K562 treated with DMSO at 1 percent for 4 hours (cell line): ENCODE measurements around the gene PIP5K1A. TPM values are rescaled to one million over a fixed set of nuclear protein-coding genes. Genes with fewer than 3 reads are reported as not detected.

Source experiments
- total RNA-seq: library from RNA; unstranded; fragments of 300-600 nt; gene quantifications from 2 replicates; pipeline ENCODE4 v1.2.3, GENCODE V29; 2022; ENCODE audit not compliant: insufficient read depth

Gene PIP5K1A
- total RNA-seq: 17.1 and 23.3 TPM in 2 replicates

GRCh38 chr1:151198254-151199127 is at the start of gene PIP5K1A:
TSS of gene PIP5K1A (plus strand) at chr1:151198552. CDS start at chr1:151198997, 445 bp downstream.

DNA sequence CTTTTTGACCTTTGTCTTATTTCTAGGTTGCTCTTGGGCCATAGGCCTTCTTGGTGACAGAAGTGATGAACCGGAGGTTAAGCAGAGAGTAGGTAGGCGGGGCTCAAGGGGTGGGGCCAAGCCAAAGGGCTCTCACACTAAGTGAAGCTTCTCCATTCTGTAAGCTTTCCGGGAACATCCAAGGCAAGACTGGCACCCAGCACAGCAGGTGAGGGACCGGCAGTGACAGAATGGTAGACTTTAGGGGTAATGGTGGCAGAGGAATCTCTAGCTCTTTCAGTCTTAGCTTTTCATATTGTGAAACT is 41.9 kb upstream of the PIP5K1A start, which contains the start of gene TNFAIP8L2:
TSS of gene TNFAIP8L2 (plus strand) at position 135 of the 305 bp plus-strand sequence. CDS start 2,049 bp downstream, outside the sequence.

DNA sequence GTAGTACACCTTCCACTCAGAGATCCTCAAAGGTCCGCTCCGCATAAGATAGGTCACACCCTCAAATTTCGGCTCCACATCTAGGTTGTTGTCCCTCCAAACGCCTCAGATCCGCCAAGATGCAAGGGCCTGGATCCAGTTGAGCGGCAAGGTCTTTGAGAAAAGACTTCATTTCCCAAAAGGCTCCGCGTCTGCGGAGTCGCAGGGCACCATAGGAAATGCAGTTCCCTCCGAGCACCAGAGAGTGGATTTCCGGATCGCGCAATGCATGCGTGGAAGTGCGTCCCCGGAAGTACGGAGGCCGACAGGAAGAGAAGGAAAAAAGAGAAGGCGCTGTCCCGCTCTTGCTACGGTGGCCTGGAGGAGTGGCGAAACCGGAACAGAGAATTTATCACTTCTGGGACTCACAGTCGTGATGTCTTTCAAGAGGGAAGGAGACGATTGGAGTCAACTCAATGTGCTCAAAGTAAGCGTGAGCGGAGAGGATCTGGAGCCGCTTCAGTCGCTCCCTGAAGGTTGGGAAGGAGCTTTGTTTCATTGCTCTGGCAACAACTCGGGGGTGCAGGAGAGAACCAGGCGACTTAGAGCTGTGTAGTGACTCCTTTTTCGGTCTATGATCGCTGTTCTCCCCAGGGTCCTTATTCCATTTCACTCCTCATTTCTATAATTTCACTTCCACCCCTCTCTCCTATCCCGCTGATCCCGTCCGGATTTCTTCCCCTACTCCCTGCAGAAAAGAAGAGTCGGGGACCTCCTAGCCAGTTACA is 32.4 kb upstream of the PIP5K1A start, which contains the start of the genes LYSMD1 and SCNM1:
TSS of gene LYSMD1 (minus strand) at position 165 of the 767 bp plus-strand sequence. CDS start 644 bp downstream, outside the sequence.
TSS of gene SCNM1 (plus strand) at position 407 of the 767 bp plus-strand sequence. CDS start at position 416, 9 bp downstream.

GRCh38 chr1:151175863-151176262 is 22.5 kb upstream of the PIP5K1A start, which contains the start of gene TMOD4:
TSS of gene TMOD4 (minus strand) at chr1:151175981. CDS start at chr1:151174875, 1,106 bp downstream.

DNA sequence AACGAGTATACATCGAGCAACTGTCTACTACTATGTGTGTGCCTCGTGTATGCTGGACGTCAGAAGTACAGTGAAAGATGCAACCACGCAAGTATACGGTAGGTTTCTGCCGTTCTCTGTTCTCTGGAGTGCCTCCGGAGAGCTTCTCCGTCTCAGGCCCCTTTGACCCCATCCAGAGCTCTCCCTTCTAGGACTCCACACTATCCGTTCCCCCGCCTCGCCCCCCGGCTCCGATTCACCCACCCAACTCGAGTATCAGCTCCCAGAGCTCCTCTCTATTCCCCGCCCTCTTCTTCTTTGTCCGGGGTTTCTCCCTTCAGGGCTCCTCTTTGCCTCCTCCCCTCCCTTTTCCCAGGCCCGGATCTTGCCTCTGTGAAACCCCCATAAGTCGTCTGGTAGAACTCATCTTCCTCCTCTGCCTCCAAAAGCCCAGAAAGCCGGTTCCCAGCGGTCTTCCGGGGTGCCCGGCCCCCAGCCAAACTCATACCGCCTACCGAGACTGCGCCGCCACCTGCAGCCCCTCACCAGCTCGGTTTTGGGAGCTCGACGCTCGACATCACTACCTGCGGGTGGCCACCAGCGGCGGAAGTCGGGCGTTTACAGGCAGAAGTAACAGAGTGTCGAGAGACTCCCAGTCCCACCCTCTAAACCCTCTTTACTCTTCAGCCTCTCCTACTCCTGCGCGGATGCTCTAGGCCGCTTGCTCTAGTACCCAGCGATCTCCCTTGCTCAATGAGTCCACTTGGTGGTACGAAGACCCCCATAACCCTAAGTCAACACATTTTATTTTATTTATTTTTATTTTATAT is 8.5 kb upstream of the PIP5K1A start, which contains the start of gene VPS72:
TSS of gene VPS72 (minus strand) at position 561 of the 809 bp plus-strand sequence. CDS start at position 485, 76 bp downstream.

GRCh38 chr1:151254217-151255213 is 56.2 kb downstream of the PIP5K1A start, which contains the start of gene PSMD4:
TSS of gene PSMD4 (plus strand) at chr1:151254734. CDS start at chr1:151254783, 49 bp downstream.

GRCh38 chr1:151281969-151282882 is 83.9 kb downstream of the PIP5K1A start, which contains the start of gene ZNF687:
TSS of gene ZNF687 (plus strand) at chr1:151282299. CDS start at chr1:151286292, 3,993 bp downstream.

Other genes starting within 250 kb of the PIP5K1A start
- 178 and 212 TPM in 2 replicates for gene CERS2, start 223.7 kb upstream of the PIP5K1A start, total RNA-seq
- gene ANXA9, start 216.3 kb upstream of the PIP5K1A start, total RNA-seq: 1.9 and 2.9 TPM in 2 replicates
- gene MINDY1, start 191.7 kb upstream of the PIP5K1A start, total RNA-seq: 8.5 and 11.2 TPM in 2 replicates
- gene PRUNE1, start 190.1 kb upstream of the PIP5K1A start, total RNA-seq: 9.7 and 13.9 TPM in 2 replicates
- 0.73 and 2.2 TPM in 2 replicates for gene BNIPL, start 162.0 kb upstream of the PIP5K1A start, total RNA-seq
- 2.8 and 3.7 TPM in 2 replicates for gene C1orf56, start 150.8 kb upstream of the PIP5K1A start, total RNA-seq
- 37.7 and 44.2 TPM in 2 replicates for gene CDC42SE1, start 138.9 kb upstream of the PIP5K1A start, total RNA-seq
- 6.1 TPM in 2 replicates for gene MLLT11, start 138.2 kb upstream of the PIP5K1A start, total RNA-seq
- gene GABPB2, start 127.8 kb upstream of the PIP5K1A start, total RNA-seq: 3.3 and 5.0 TPM in 2 replicates
- gene SEMA6C, start 51.9 kb upstream of the PIP5K1A start, total RNA-seq: 2.6 and 4.4 TPM in 2 replicates
- not detected in 2 replicates for gene TNFAIP8L2, start 41.9 kb upstream of the PIP5K1A start, total RNA-seq
- 1.6 and 3.4 TPM in 2 replicates for gene LYSMD1, start 32.6 kb upstream of the PIP5K1A start, total RNA-seq
- 37.1 and 44.6 TPM in 2 replicates for gene SCNM1, start 32.4 kb upstream of the PIP5K1A start, total RNA-seq
- gene TMOD4, start 22.6 kb upstream of the PIP5K1A start, total RNA-seq: 3.8 TPM in 1 of 2 replicates, not detected in the other
- 58.4 and 60.6 TPM in 2 replicates for gene VPS72, start 8.4 kb upstream of the PIP5K1A start, total RNA-seq
- gene PSMD4, start 56.2 kb downstream of the PIP5K1A start, total RNA-seq: 281 and 328 TPM in 2 replicates
- 32.1 and 35.0 TPM in 2 replicates for gene ZNF687, start 83.7 kb downstream of the PIP5K1A start, total RNA-seq
- gene PI4KB, start 128.9 kb downstream of the PIP5K1A start, total RNA-seq: 45.5 and 52.6 TPM in 2 replicates
- 16.9 TPM in 2 replicates for gene RFX5, start 148.7 kb downstream of the PIP5K1A start, total RNA-seq
- 38.9 and 48.8 TPM in 2 replicates for gene SELENBP1, start 174.2 kb downstream of the PIP5K1A start, total RNA-seq
- 440 and 455 TPM in 2 replicates for gene PSMB4, start 201.0 kb downstream of the PIP5K1A start, total RNA-seq